Measurements from ENCODE around the gene GPBAR1.
A peak's percentile ranks its signal among the peaks of the same experiment; 100 is the strongest.

The GPBAR1 gene

GRCh38 chr2:218286570-218287459 is 26.0 kb downstream of the GPBAR1 start:
- peak; percentile 91 for DNase-seq (ENCODE audit: low spot score)

GRCh38 chr2:218289639-218290315 is 29.0 kb downstream of the GPBAR1 start:
- DNase-seq (ENCODE audit: low spot score), result peak; percentile 47

GRCh38 chr2:218290316-218291261 is 29.8 kb downstream of the GPBAR1 start:
- no peak for DNase-seq (ENCODE audit: low spot score)

GRCh38 chr2:218291318-218292047 is 30.7 kb downstream of the GPBAR1 start:
- peak; percentile 51 for DNase-seq (ENCODE audit: low spot score)

- DNase-seq (ENCODE audit: low spot score), result peak; percentile 97
Measured at GRCh38 chr2:218292048-218293014, 31.5 kb downstream of the GPBAR1 start, which contains the start of gene TMBIM1. TSS of gene TMBIM1 (minus strand) at chr2:218292503. CDS start at chr2:218282141, 10,362 bp downstream.

GRCh38 chr2:218293715-218294429 is 33.1 kb downstream of the GPBAR1 start:
- DNase-seq (ENCODE audit: low spot score), result no peak

GRCh38 chr2:218294430-218295022 is 33.7 kb downstream of the GPBAR1 start:
- DNase-seq (ENCODE audit: low spot score), result no peak

GRCh38 chr2:218295029-218295428 is 34.2 kb downstream of the GPBAR1 start:
- DNase-seq (ENCODE audit: low spot score), result no peak

GRCh38 chr2:218296200-218296599 is 35.4 kb downstream of the GPBAR1 start:
- DNase-seq (ENCODE audit: low spot score), result no peak

- no peak for DNase-seq (ENCODE audit: low spot score)
Measured at GRCh38 chr2:218296847-218297246, 36.0 kb downstream of the GPBAR1 start.

- no peak for DNase-seq (ENCODE audit: low spot score)
Measured at GRCh38 chr2:218298314-218298875, 37.6 kb downstream of the GPBAR1 start.

- DNase-seq (ENCODE audit: low spot score), result no peak
Measured at GRCh38 chr2:218300141-218300540, 39.3 kb downstream of the GPBAR1 start.

GRCh38 chr2:218301176-218301819 is 40.5 kb downstream of the GPBAR1 start:
- DNase-seq (ENCODE audit: low spot score), result peak; percentile 77

GRCh38 chr2:218305383-218305782 is 44.6 kb downstream of the GPBAR1 start:
- no peak for DNase-seq (ENCODE audit: low spot score)

- DNase-seq (ENCODE audit: low spot score), result no peak
Measured at GRCh38 chr2:218306184-218306920, 45.5 kb downstream of the GPBAR1 start.

- no peak for DNase-seq (ENCODE audit: low spot score)
Measured at GRCh38 chr2:218307415-218308090, 46.7 kb downstream of the GPBAR1 start.

Data from GM03348 (cell line).